ENCODE measurements around the gene WFDC5.

The WFDC5 gene

GRCh38 chr20:45094864-45095574 is 20.0 kb downstream of the WFDC5 start:
- Histone ChIP-seq H3K36me3 (no peaks in the 10 kb centered on the region), H3K27ac (no peak overlapping the region), H3K4me1 (peaks cover 0 to 11% (median 10%) of the 10 kb centered on the region in 4 donors), H3K4me3 (no peak overlapping the region), H3K9me3 (no peaks in the 10 kb centered on the region), H3K27me3 (peaks cover 0 to 42% of the 10 kb centered on the region in 2 donors)
- DNase-seq: no peak
- intact Hi-C loops (cut with DNase I; ENCODE audit: low total_unique reads): loop anchor here (5.0 kb wide), 1 partner anchor 48 kb away; no protein-coding TSS in a partner anchor
- no peak for TF ChIP-seq CTCF (IDR thresholded peaks at IDR 0.05)

GRCh38 chr20:45094201-45094600 is 20.8 kb downstream of the WFDC5 start:
- Histone ChIP-seq H3K27ac (no peak overlapping the region), H3K4me3 (no peak overlapping the region), H3K36me3 (no peaks in the 10 kb centered on the region), H3K9me3 (no peaks in the 10 kb centered on the region), H3K4me1 (peaks cover 0 to 11% (median 10%) of the 10 kb centered on the region in 4 donors), H3K27me3 (peaks cover 0 to 34% of the 10 kb centered on the region in 2 donors)
- TF ChIP-seq CTCF (IDR thresholded peaks at IDR 0.05): no peak
- no peak for DNase-seq
- intact Hi-C loops (cut with DNase I; ENCODE audit: low total_unique reads): loop anchor here (5.0 kb wide), 1 partner anchor 47 kb away; no protein-coding TSS in a partner anchor

GRCh38 chr20:45092898-45093297 is 22.1 kb downstream of the WFDC5 start:
- intact Hi-C loops (cut with DNase I; ENCODE audit: low total_unique reads): loop anchor here (5.0 kb wide), 1 partner anchor 46 kb away; no protein-coding TSS in a partner anchor

GRCh38 chr20:45091366-45091765 is 23.6 kb downstream of the WFDC5 start:
- TF ChIP-seq CTCF (IDR thresholded peaks at IDR 0.05): no peak
- intact Hi-C loops (cut with DNase I; ENCODE audit: low total_unique reads): loop anchor here (5.0 kb wide), 1 partner anchor 44 kb away; no protein-coding TSS in a partner anchor
- Histone ChIP-seq H3K36me3 (no peaks in the 10 kb centered on the region), H3K27ac (no peak overlapping the region), H3K4me3 (no peak overlapping the region), H3K4me1 (no peaks in the 10 kb centered on the region), H3K9me3 (no peaks in the 10 kb centered on the region), H3K27me3 (peaks cover 0 to 7% of the 10 kb centered on the region in 2 donors)
- no peak for DNase-seq

More at GRCh38 chr20:45092898-45093297, 22.1 kb downstream of the WFDC5 start:
- no peak overlapping the region for H3K27ac ChIP-seq
- DNase-seq: no peak
- no peaks in the 10 kb centered on the region for H3K9me3 ChIP-seq
- no peak for TF ChIP-seq CTCF (IDR thresholded peaks at IDR 0.05)
- no peaks in the 10 kb centered on the region for H3K36me3 ChIP-seq
- H3K4me1 ChIP-seq: peaks cover 0 to 4% (median 4%) of the 10 kb centered on the region in 4 donors
- H3K4me3 ChIP-seq: no peak overlapping the region
- H3K27me3 ChIP-seq: peaks cover 0 to 22% of the 10 kb centered on the region in 2 donors

GRCh38 chr20:45090481-45090880 is 24.5 kb downstream of the WFDC5 start:
- intact Hi-C loops (cut with DNase I; ENCODE audit: low total_unique reads): loop anchor here (5.0 kb wide), 1 partner anchor 43 kb away; no protein-coding TSS in a partner anchor
- no peaks in the 10 kb centered on the region for H3K9me3 ChIP-seq
- H3K4me1 ChIP-seq: no peaks in the 10 kb centered on the region
- TF ChIP-seq CTCF (IDR thresholded peaks at IDR 0.05): no peak
- H3K36me3 ChIP-seq: no peaks in the 10 kb centered on the region
- DNase-seq: no peak
- no peak overlapping the region for H3K27ac ChIP-seq
- H3K27me3 ChIP-seq: no peaks in the 10 kb centered on the region
- H3K4me3 ChIP-seq: no peak overlapping the region

Measured in tibial artery (tissue), 4 donors.